GM19099 (cell line): ENCODE data around the gene PRR5L.

Experiments used
- POLR2A ChIP-seq: IDR thresholded peaks from 3 replicates; pipeline ENCODE4 v1.6.1; 2011; ENCODE audit warnings: low read depth; ENCODE audit not compliant: insufficient read length; ENCODE audit errors: extremely low read depth

PRR5L gene

GRCh38 chr11:36437413-36437812 is 141.3 kb downstream of the PRR5L start:
- no peak for TF ChIP-seq POLR2A

GRCh38 chr11:36438126-36438525 is 142.0 kb downstream of the PRR5L start:
- TF ChIP-seq POLR2A: no peak

DNA sequence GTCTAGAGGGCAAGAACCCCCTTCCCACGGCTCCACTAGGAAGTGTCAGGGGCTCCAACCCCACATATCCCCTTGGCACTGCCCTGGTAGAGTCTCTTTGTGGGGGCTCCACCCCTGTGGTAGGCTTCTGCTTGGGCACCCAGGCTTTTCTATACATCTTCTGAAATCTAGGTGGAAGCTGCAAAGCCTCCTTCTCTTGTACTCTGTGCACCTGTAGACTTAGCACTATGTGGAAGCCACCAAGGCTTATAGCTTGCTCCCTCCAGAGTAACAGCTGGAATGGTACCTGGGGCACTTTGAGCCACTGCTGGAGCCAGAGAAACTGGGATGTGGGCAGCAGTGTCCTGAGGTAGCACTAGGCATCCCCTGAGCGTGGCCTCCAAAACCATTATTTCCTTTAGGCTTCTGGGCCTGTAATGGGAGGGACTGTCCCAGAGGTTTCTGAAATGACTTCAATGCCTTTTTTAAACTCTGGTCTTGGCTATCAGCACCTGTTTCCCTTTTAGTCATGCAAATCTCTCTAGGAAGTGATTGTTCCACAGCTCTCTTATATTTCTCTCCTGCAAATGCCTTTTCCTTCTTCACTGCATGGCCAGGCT is 145.6 kb downstream of the PRR5L start:
- TF ChIP-seq POLR2A: no peak

DNA sequence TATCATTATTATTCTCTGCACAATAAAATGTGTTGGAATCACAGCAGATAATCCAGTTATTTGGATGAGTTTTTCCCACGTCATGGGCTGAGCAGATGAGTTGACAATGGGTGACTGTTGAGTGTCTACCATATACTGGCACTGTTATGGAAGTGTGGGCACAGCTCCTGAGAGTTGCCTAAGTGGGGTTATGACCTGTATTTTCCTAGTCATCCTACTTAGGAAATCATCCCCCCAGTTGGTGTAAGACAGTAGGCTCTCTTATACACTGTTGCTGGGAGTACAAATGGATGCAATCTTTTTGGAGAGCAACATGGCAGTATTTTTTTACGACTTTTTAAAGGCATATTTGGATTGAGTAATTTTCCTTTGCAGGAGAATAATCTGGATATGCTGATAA is 147.6 kb downstream of the PRR5L start:
- TF ChIP-seq POLR2A: no peak

DNA sequence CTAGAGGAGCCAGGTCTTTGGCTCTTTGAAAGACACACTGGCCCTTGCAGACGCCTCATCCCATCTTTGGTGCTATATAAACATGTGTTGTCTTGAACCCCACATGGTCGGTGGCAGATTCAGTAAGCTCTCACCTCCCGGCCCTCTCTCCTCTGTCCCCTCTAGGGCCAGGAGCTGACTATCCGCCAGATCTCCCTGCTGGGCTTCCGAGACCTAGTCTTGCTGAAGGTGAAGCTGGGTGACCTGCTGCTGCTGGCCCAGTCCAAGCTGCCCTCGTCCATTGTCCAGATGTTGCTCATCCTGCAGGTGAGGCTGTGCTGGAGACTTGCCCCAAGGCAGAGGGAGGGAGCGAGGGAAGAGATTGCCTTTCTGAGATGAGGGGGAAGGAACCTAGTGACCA is 150.0 kb downstream of the PRR5L start:
- no peak for TF ChIP-seq POLR2A

DNA sequence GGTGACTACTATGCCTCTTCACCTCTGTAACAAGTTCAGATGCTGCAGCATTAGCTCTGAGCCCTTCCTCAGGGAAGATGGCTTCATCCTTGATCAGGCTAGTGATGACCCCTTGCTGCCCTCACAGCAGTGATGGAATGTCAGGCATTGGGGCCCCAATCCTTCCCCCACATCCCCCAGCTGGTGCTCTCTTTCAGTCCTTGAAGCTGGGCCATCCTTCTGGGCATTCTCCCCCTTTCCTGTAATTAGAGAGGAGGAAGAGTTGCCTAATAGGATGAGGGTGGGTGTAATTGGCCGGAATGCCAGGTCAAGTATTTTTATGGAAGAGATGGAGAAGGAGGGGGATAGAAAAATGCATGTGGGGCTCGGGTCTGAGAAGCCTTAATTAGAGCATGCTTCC is 151.4 kb downstream of the PRR5L start:
- TF ChIP-seq POLR2A: no peak

GRCh38 chr11:36447947-36448346 is 151.9 kb downstream of the PRR5L start:
- no peak for TF ChIP-seq POLR2A

DNA sequence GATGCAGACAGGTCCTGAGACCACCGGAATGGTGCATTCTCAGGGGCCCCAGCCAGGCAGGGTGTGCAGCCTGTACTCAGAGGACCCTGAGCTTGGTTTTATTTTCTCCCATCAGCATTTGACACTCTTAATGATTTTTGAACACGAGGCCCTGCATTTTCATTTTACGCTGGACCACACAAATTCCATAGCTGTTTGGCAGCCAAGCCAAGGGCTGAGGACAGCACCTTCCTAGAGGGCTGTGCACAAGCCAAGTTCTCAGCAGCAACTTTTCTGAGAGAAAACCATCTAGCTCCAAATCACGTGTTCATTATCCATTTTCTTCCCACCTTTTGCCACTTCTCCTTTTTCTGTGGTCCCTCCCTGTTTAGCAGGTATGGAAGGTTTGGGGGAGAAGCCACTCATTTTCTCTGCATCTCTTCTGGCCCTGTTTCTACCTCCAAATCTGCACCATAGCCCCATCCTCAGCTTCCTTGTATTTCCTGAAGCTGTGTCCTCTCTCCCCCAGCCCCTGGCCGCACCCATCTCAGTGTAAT is 153.5 kb downstream of the PRR5L start:
- no peak for TF ChIP-seq POLR2A

DNA sequence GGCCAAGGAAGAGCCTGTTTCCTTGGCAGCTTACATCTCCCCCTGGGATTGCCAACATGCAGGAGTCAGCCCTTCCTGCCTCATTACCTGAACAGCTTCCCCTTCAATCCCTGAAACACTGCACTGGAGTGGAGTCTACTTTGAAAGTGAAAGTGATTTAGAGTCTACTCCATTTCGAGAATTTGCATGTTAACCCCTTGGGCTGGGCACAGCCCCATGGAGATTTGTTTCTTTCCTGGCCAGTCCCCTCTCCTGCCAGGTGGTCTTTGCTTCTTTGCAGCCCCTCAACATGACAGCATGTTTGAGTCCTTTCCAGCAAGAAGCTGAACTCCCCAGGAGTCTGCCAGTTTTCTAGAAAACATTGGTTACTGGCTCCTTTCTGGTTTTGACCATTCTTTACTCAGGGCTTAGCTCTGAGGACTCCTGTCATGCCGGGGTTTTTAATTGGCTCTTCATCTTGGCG is 154.1 kb downstream of the PRR5L start:
- no peak for TF ChIP-seq POLR2A

GRCh38 chr11:36451045-36451444 is 155.0 kb downstream of the PRR5L start:
- no peak for TF ChIP-seq POLR2A

- no peak for TF ChIP-seq POLR2A
Measured at GRCh38 chr11:36451681-36452080, 155.6 kb downstream of the PRR5L start.

- no peak for TF ChIP-seq POLR2A
Measured at GRCh38 chr11:36452236-36452940, 156.3 kb downstream of the PRR5L start.

GRCh38 chr11:36452961-36453360 is 156.9 kb downstream of the PRR5L start:
- no peak for TF ChIP-seq POLR2A

- no peak for TF ChIP-seq POLR2A
Measured at GRCh38 chr11:36453678-36454077, 157.6 kb downstream of the PRR5L start.

DNA sequence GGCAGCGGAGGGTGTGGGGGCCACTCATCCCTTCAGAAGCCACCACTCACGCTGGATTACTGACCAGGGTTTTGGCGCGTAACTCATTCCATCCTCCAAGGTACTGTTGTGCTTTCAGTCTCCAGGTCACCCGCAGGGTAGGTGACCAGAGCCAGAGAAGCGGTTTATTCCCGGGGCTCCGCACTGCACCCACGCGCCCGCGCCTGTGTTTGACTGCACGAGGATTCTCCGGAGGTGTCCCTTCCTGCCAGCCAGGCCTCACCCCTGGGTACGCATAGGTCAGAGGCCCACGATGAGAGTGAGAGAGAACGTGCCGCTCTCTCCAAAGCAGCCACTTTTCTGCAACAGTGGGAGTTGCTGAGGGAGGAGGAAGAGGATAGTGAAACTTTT is 158.5 kb downstream of the PRR5L start:
- no peak for TF ChIP-seq POLR2A

DNA sequence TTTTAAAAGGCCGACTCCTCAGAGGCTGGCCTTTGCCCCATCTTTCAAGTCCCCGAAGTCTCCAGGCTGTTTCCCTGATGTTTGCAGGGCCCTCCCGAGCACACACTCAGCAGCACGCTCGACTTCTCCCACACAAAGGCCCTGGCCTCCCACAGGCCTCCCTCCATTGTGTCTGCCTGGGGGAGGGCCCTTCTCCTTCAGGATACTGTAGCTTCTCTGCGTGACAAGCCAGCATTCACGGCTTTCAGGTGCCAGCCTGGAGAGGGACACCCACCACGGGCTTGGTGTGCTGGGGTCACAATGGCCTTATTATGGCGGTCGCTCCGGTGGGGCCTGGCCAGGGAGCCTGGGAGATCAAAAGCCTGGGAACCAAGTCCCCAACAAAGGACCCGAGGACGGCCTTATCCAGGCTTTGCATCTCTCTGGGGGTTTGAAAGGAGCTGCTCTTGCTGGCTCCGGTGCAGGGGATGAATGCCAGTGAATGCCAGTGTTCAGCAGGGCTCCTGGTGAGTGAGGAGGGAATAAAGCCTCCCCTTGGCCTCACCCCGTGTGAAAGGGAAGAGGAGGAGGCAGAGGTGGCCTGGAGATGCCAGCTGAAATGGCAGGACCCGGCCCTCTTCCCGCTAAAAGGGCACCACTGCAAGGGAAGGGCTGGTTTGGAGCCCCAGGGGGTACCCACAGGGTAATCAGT is 159.0 kb downstream of the PRR5L start:
- no peak for TF ChIP-seq POLR2A
